Activated T-cell treated with anti-CD3 and anti-CD28 coated beads, Interleukin-2, amount 50 U/mL, for 1 hour (primary cell): ENCODE results near the gene FJX1.

Experiments used
- DNase-seq: peaks from one replicate; pipeline ENCODE4 v3.0.0-alpha.2; 2020

The FJX1 gene

DNA sequence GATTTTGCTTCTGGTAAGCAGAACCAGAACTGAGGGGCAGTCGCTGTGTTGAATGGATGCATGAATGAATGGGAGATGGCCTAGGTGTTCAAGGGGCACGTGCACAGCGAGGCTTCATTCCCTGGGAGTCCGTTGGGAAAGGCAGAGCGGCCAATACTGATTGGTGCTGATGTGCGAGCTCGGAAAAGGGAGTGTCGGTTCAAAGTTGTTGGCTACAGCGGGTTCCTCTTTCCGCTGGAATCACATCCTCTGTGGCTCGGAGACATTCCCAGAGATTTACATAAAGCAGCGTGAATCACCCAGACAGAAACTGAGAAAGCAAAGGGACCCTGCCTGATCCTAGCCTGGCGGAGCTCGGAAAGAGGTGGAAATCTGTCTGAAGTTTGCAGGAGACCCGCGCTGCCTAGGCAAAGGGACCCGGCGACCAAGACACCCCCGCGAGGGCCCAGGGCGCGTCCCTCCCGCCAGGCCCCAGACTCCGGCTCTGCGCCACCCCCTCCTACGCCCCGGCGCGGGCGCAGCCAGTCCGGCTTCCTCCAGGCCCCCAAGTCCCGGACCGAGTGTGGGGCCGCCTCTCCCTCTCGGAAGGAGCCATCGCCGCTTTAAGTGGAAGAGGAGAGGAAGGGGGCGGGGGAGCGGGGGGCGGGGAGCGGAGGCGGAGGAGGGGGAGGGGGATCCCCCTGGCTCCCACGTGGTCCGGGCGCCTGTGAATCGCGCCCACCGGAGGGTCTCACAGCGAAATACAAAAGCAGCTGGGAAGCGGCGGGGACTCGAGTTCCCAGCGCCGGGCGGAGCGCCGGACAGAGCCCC lies at the start of gene FJX1:
Gene FJX1, plus strand, starts transcription at position 774 of the 810 bp plus-strand sequence. CDS start 177 bp downstream, outside the sequence.
- DNase-seq: no peak

- no peak for DNase-seq
These were observed 46.6 kb upstream of the FJX1 start for GRCh38 chr11:35571696-35572095.

GRCh38 chr11:35579557-35580396 lies 38.5 kb upstream of the FJX1 start:
- DNase-seq: no peak

- no peak for DNase-seq
These were observed 37.9 kb upstream of the FJX1 start for GRCh38 chr11:35580397-35580781.

DNA sequence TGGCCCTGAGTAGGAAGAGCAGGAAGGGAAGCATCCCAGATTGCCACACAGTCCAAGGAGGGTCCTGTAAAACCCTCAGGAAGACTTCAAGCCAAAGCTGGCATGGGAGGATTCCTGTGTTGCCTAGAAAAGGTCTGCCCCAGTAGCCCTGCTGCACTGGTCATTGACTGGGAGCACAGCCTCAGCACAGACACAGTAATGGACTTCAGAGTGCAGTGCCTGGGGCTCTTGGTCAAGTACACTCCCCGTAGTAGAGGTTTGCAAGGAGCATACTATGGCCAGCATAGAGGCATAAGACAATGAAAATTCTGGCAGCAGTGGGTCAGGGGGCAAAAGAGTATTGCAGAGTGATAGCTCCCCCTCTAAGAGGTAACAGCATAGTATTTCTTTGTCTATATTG lies 36.2 kb upstream of the FJX1 start:
- DNase-seq: no peak

GRCh38 chr11:35583126-35583525 lies 35.1 kb upstream of the FJX1 start:
- DNase-seq: no peak

GRCh38 chr11:35583843-35584242 lies 34.4 kb upstream of the FJX1 start:
- no peak for DNase-seq

GRCh38 chr11:35584321-35584720 lies 33.9 kb upstream of the FJX1 start:
- no peak for DNase-seq

GRCh38 chr11:35585416-35585815 lies 32.8 kb upstream of the FJX1 start:
- DNase-seq: no peak

- no peak for DNase-seq
These were observed 32.0 kb upstream of the FJX1 start for GRCh38 chr11:35586222-35586621.

DNA sequence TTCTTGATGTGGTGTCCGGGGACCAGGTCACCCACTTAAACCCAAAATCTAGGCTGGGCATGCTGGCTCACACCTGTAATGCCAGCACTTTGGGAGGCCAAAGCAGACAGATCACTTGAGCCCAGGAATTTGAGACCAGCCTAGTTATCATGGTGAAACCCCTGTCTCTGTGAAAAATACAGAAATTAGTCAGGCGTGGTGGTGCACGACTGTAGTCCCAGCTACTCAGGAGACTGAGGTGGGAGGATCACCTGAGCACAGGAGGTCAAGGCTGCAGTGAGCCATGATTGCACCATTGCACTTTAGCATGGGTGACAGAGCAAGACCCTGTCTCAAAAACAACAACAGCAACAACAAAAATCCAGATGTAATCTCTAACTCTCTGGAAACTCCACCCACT lies 30.3 kb upstream of the FJX1 start:
- no peak for DNase-seq

DNA sequence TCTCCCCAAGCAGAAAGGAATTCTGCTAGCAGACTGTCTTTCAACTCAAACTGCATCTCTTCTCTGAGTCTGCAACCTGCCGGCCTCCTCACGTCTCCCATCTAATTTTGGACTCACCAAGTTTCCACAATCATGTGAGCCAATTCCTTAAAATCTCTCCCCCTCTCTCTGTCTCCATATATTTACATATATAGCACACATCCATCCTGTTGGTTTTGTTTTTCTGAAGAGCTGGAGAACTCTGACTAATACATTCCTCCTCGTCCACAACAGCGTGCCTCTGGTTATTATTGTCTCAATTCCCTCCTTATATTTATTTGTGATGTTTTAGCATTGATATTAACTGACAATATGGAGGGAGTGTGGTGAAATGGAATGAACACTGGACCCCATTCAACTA lies 29.6 kb upstream of the FJX1 start:
- DNase-seq: no peak

GRCh38 chr11:35589281-35589680 lies 29.0 kb upstream of the FJX1 start:
- DNase-seq: no peak

GRCh38 chr11:35590412-35590811 lies 27.8 kb upstream of the FJX1 start:
- no peak for DNase-seq

DNA sequence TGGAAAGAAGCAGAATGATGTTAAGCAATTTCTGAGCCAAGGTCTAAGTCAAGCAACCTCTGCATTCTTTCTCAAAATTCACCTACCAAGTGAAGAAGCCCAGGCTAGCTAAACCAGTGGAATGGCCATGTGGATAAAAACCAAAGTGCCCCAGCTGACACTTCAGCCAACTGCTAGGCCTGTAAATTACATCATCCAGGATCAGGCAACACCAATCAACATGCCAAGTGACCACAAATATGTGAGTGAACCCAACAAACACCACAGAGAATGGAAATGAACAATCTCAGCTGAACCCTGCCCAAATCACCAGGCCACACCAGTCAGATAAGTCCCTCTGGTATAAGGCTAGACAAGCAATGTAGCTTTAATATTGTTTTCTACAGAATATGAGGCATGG lies 25.1 kb upstream of the FJX1 start:
- DNase-seq: no peak

GRCh38 chr11:35594680-35595079 lies 23.6 kb upstream of the FJX1 start:
- DNase-seq: no peak

DNA sequence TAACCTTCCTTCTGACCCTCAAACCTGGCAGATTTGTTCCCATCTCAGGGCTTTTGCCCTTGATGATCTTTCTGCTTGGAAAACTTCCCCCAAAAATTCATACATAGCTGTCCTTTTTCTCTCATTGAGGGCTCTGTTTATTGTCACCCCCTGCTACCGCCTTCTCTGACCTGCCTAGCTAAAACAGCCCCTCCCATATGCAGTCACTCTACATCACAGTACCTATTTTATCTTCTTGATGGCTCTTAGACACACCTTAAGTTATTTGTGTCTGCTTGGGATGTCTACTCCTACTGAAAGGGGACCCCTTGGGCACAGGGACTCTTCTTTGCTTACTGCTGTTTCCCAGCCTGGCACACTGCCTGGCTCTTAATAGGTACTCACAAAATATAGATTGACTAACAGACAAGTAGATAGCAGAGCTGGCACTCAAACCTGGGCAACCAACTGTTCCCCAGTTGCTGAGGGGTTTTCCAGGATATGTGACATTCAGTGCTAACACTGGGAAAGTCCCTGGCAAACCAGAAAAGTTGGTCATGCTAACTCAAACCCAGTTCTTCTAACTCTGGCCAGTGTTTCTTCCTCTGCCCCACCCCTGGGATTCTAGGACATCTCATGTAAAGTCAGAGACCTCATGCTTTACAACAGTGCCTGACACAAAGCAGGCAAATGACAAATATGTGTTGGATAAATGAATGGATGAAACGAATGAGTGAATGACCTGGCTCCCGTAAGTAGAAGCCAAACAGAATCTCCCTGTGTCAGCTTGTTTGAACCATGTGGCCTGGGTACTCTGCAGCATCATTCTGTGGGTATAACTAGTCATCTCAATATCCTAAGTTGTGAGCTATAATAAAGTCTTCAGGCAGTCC lies 19.8 kb upstream of the FJX1 start:
- no peak for DNase-seq

GRCh38 chr11:35600331-35600838 lies 17.9 kb upstream of the FJX1 start:
- no peak for DNase-seq

GRCh38 chr11:35602160-35602793 lies 16.0 kb upstream of the FJX1 start:
- no peak for DNase-seq

DNA sequence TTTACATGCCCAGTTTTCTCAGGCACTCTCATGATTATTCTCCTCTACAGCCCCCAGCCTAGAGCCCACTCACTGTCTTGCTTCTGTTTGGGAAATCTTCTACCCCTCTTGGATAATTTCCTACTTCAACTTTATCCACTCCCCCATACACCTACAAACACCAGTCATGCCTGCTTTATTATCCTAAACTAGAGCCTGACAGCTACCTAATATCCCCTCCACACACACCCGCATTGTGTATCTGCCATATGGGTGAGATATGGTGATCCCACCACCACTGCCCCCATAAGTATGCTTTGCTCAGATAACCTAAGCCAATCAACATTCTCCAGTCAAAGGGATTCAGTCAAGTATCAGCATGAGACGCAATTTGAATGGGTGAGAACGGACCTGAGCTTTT lies 15.3 kb upstream of the FJX1 start:
- no peak for DNase-seq

GRCh38 chr11:35605706-35606105 lies 12.6 kb upstream of the FJX1 start:
- DNase-seq: no peak

- no peak for DNase-seq
These were observed 12.1 kb upstream of the FJX1 start for GRCh38 chr11:35606206-35606605.

DNA sequence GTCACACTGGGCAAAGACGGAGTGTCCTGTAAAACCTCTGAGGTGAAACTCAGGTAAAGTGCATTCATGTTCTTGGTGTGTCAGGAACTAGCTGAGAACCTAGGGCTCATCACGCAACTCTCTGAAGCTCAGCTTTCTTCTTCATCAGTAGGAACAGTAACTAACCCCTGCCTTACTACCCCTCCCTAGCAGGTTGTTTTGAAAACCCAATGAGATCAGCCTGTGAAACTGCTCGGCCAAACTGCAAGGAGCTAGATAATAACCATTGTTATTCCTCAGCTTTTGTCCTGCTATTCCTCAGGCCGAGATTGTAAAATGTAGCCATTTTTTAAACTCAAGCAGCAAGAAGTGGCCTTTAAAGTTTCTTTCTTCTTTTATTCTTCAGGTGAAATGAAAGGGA lies 9.8 kb upstream of the FJX1 start:
- DNase-seq: no peak
